Activated T-cell treated with anti-CD3 and anti-CD28 coated beads for 1 hour (primary cell): Measurements from ENCODE around the gene LMF1.

ENCODE experiments used
- DNase-seq: peaks from one replicate; pipeline ENCODE4 v3.0.0-alpha.2; 2020; ENCODE audit warnings: low read depth

Gene LMF1

GRCh38 chr16:879461-879861 lies 91.3 kb downstream of the LMF1 start:
- no peak for DNase-seq

- no peak for DNase-seq
These were observed 91.9 kb downstream of the LMF1 start for GRCh38 chr16:878886-879285.

GRCh38 chr16:878072-878784 lies 92.6 kb downstream of the LMF1 start:
- no peak for DNase-seq

- DNase-seq: no peak
These were observed 93.3 kb downstream of the LMF1 start for GRCh38 chr16:877242-878071.

GRCh38 chr16:876523-877241 lies 94.1 kb downstream of the LMF1 start:
- DNase-seq: no peak

- DNase-seq: no peak
These were observed 94.8 kb downstream of the LMF1 start for GRCh38 chr16:876041-876335.

- DNase-seq: no peak
These were observed 95.4 kb downstream of the LMF1 start for GRCh38 chr16:875182-876040.

GRCh38 chr16:874366-875181 lies 96.2 kb downstream of the LMF1 start:
- DNase-seq: no peak

- DNase-seq: no peak
These were observed 96.9 kb downstream of the LMF1 start for GRCh38 chr16:873889-874288.

- DNase-seq: no peak
These were observed 97.5 kb downstream of the LMF1 start for GRCh38 chr16:873243-873661.

GRCh38 chr16:872436-873242 lies 98.1 kb downstream of the LMF1 start:
- no peak for DNase-seq

- DNase-seq: no peak
These were observed 99.0 kb downstream of the LMF1 start for GRCh38 chr16:871562-872345.

- no peak for DNase-seq
These were observed 99.8 kb downstream of the LMF1 start for GRCh38 chr16:870856-871561.

- DNase-seq: no peak
These were observed 100.8 kb downstream of the LMF1 start for GRCh38 chr16:869823-870641.

- no peak for DNase-seq
These were observed 101.7 kb downstream of the LMF1 start for GRCh38 chr16:868846-869822.

GRCh38 chr16:868386-868755 lies 102.4 kb downstream of the LMF1 start:
- no peak for DNase-seq
